ENCODE measurements around the gene FKBP6.

DNA sequence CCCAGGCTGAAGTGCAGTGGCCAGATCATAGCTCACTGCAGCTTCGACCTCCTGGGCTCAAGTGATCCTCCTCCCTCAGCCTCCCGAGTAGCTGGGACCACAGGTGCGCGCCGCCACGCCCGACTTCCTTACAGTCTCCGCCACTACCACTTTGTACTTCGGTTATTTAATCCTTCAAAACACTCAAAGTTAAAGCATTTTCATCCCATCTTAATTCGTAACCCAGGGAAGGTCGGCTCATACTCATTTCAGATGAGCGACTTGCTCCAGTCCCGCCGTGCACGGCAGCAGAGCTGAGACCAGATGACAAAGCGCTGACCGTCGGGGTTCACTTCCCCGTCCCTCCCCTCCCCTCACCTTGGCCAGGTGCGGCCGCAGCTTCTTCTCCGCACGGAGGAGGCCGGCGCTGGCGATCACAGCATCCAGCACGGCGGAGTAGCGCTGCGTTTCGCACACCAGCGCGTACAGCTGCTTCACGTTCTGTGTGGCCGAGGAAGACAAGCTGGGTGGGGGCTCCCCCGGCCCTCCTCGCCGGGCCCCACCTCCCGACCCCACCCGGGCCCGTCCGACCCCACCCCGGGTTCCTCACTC is 19.8 kb upstream of the FKBP6 start:
- TF ChIP-seq, protein P1, sequence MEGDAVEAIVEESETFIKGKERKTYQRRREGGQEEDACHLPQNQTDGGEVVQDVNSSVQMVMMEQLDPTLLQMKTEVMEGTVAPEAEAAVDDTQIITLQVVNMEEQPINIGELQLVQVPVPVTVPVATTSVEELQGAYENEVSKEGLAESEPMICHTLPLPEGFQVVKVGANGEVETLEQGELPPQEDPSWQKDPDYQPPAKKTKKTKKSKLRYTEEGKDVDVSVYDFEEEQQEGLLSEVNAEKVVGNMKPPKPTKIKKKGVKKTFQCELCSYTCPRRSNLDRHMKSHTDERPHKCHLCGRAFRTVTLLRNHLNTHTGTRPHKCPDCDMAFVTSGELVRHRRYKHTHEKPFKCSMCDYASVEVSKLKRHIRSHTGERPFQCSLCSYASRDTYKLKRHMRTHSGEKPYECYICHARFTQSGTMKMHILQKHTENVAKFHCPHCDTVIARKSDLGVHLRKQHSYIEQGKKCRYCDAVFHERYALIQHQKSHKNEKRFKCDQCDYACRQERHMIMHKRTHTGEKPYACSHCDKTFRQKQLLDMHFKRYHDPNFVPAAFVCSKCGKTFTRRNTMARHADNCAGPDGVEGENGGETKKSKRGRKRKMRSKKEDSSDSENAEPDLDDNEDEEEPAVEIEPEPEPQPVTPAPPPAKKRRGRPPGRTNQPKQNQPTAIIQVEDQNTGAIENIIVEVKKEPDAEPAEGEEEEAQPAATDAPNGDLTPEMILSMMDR (IDR thresholded peaks at IDR 0.05) = no peak
- TF ChIP-seq ZFX (IDR thresholded peaks at IDR 0.05; ENCODE audit: borderline replicate concordance) = no peak
